NCI-H146 treated with DMSO at 0.1 percent for 48 hours (cell line): ENCODE results near the gene RASSF5.

Source experiments
- DNase-seq: peaks from one replicate; lab custom pipeline; 2025; ENCODE audit not compliant: unreplicated experiment; lab: John Stamatoyannopoulos, UW

RASSF5 gene

DNA sequence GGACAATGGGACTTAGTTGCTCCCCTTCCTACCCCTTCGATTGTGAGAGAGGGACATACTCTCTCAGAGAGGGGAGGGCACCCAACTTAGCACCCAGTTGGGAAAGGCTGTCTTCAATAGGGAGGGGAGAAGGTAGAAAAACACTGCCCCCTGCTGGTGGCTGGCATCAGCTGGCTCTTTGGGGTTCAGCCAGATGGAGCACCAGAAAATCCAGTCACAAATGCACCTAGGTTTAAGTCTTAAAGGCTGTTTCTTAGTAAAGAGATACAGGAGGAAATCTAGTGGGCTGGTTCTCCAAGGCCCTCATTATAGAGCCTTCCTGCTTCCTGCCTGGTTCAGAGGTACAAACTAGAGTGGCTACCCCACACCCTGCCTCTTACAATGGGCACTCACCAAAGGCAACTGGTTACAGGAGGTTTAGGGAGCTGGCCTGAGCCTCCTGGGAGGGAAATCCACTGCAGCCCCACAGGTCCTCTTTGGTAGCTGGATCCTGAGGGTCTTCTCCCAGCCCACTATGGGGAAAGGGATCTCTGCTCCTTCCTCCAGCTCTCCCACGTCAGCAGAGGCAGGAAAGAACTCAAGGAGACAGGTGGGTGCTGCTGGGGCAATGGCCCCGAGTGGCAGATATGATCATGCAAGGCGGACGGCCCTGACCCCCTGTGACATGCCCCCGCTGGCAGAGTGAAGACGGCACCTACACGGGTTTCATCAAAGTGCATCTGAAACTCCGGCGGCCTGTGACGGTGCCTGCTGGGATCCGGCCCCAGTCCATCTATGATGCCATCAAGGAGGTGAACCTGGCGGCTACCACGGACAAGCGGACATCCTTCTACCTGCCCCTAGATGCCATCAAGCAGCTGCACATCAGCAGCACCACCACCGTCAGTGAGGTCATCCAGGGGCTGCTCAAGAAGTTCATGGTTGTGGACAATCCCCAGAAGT lies 76.6 kb downstream of the RASSF5 start:
- peak; percentile 51 for DNase-seq

DNA sequence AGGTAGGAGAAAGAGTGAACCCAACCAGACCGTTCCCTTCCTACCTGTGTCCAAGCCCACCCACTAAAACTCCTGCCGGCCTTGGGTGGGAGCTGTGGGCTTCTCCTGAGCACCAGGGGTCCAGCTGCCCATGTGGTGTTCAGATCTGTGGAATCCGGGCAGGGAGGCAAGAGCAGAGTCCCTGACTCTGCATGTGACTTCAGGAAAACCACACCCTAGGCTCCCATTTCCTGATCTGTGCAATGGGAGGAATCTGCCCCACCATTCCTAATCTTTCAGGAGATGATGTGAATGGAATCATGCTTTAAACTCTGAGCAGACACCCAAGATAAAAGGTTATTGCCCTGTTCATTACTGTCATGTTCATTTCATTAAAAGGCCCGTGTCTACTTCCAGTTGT lies 77.4 kb downstream of the RASSF5 start:
- no peak for DNase-seq

DNA sequence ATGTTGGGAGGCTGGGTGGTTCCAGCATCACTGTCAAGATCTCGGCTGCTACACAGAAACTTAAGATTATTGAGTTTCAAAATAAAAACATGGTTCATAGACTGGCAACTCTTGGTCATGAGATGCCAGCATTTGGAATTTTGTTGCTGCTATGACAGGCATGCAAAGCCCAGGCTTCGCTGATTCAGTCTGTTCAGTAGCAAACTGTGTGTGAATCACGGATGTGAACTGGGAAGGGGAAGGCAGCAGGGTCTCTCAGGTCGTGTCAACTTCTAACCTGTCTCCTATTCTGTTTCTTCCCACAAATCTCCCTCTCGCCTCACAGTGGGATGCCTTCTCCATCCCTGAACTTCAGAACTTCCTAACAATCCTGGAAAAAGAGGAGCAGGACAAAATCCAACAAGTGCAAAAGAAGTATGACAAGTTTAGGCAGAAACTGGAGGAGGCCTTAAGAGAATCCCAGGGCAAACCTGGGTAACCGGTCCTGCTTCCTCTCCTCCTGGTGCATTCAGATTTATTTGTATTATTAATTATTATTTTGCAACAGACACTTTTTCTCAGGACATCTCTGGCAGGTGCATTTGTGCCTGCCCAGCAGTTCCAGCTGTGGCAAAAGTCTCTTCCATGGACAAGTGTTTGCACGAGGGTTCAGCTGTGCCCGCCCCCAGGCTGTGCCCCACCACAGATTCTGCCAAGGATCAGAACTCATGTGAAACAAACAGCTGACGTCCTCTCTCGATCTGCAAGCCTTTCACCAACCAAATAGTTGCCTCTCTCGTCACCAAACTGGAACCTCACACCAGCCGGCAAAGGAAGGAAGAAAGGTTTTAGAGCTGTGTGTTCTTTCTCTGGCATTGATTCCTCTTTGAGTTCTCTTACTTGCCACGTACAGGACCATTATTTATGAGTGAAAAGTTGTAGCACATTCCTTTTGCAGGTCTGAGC lies 79.4 kb downstream of the RASSF5 start:
- DNase-seq, result no peak

DNA sequence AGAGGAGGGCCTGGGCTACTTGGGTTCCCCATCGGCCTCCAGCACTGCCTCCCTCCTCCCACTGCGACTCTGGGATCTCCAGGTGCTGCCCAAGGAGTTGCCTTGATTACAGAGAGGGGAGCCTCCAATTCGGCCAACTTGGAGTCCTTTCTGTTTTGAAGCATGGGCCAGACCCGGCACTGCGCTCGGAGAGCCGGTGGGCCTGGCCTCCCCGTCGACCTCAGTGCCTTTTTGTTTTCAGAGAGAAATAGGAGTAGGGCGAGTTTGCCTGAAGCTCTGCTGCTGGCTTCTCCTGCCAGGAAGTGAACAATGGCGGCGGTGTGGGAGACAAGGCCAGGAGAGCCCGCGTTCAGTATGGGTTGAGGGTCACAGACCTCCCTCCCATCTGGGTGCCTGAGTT lies 80.6 kb downstream of the RASSF5 start:
- no peak for DNase-seq

DNA sequence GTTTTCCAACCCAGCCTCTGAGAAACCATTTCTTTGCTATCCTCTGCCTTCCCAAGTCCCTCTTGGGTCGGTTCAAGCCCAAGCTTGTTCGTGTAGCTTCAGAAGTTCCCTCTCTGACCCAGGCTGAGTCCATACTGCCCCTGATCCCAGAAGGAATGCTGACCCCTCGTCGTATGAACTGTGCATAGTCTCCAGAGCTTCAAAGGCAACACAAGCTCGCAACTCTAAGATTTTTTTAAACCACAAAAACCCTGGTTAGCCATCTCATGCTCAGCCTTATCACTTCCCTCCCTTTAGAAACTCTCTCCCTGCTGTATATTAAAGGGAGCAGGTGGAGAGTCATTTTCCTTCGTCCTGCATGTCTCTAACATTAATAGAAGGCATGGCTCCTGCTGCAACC lies 81.2 kb downstream of the RASSF5 start:
- DNase-seq, result no peak

DNA sequence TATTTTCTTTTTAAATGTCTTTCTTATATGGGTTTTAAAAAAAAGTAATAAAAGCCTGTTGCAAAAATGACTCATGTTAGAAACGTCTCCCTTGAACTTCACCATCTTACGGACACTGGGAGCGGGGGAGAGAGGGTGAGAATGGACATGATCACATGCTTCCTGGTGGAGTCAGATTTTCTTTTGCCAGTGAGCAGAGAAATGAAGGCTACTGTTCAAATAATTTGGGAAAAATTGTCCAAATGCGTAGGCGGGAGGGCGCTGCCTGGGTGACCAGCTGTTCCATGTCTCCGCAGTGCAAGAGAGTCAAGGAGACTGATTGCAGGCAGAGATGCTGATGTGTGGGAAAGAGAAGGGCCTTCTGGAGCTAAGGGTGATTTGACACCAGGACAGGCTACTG lies 81.9 kb downstream of the RASSF5 start:
- no peak for DNase-seq

DNA sequence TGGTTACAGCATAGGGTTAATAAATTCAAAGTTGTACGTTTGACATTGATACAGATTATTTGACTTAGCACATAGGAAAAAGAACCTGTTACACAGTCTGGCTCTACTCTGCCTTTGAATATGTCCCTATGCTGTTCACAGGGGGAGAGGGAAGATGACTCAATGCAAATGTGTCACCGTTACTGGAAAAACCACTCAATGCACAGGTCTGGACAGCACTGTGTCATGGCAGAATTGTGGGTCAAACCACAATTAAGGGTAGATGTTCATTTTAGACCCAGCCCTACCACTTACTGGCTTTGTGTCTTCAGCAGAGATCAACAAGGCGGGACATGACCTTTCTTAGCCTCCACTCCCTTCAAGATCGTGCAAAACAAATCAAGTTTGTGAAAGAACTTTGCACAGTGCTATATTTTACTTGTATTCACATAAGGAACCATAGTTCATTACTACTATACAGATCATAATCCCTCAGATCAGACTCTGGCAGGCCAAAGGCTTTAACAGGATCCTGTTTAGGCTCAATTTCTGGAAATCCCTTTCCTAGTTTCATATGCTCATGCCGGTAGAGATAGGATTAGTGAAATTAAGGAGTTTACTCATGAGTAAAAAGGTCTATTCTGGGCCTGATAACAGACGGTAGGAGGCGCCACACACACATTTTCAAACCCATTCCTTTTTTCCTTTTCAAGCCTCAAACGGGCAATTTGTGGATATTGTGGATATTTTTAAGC lies 82.9 kb downstream of the RASSF5 start:
- no peak for DNase-seq

DNA sequence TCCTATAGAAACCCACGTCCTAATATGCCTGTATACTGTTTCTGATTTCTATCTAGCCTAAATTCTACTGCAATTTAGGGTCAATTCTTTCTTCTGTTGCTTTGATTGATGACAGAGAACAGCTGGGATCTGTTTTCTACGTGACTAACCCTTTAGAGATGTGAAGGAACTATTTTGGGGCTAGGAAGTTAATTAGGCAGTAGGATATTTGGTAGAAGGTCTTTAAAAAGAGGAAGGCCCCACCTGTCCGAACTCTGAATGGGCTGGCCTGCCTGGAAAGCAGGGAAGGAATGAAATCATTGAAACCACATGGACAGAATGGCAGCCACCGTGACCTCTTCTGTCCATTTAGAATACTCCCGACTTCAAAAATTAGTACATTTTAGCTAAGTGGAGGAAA lies 83.9 kb downstream of the RASSF5 start:
- no peak for DNase-seq

DNA sequence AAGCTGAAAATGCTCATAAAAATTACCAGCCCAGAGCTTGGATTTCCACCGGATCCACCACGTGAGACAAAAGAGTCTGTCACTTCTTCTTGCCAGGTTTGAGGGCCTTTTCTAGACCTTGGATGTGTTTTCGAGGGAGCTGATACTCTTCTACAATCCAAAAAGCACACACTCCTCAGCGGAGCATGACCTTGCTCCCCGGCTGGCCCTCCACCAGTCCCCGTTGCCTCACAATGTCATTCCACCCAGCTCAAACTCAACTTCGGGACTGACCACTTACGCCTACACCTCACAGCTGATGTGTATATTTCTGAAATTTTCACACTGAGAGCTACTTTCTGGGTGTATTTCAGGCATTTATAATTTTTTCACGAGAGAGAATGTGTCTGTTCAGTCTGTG lies 84.4 kb downstream of the RASSF5 start:
- DNase-seq, result no peak

DNA sequence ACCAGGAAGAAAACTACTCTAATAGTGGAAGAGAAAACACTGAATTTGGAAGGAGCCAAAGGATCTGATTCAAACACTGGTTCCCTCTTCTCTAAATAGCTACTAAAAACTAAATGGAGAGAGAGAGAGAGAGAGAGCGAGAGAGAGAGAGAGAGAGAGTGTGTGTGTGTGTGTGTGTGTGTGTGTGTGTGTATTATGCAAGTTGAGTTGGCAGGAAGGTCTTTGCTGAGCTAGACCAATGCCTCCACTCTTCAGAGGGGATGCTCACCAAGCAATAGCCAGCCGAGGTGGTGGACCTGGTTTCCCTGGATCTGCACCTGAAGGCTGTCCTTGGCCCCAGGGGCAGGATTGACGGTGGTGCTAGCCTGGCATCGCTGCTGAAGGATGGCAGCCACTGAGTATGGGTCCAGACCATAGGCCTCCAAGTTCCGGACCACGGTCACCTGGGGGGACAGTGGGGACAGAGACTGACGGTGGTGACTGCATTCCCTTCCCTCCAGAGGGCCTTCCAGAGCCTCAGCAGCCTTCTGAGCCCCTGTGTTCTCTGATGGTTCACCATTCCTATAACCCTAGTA lies 86.1 kb downstream of the RASSF5 start:
- no peak for DNase-seq

DNA sequence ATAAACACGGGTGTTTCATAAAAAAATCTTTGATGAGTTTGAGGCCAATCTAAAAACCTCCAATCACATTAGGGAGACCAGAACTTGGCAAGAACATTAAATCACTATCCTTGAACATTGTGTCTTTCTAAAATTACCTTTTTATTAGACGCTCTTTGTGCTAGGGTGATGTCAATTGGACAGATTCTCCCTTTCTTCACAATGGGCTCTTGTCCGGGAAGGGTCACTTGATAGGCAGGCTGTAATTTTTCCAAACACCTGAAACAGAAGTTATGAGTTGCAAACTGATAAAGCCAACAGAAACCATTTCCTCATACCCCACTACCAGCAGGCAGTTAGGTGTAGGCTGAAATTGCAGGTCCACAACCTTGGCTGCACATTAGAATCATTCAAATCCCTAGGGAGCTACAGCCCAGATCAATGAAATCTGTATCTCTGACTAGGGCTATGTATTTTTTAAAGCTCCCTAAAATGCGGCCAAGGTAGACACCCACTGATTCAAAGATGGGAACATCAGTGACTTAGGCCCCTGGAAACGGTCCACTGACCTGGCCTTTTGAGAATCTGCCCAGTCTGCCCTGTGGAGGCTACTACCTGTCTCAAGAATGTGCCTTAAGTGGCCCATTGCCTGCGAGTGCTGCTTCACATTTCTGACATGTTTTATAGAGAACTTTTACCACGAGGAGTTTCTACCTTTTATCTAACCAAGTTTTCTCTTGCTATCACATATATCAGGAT lies 88.4 kb downstream of the RASSF5 start:
- no peak for DNase-seq

DNA sequence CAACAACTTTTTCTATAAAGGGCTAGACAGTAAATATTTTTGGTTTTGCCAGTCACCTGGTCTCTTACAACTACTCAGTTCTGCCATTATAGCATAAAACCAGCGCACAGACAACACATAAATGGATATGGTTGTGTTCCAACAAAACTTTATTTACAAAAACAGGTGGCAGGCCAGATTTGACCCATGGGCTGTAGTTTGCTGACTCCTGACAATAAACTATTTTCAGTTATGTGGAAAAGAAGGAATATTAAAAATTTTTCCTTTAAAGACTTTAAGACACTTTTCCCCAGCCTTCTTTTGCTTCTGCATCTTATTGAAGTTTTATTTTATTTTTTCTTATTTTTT lies 89.0 kb downstream of the RASSF5 start:
- no peak for DNase-seq

DNA sequence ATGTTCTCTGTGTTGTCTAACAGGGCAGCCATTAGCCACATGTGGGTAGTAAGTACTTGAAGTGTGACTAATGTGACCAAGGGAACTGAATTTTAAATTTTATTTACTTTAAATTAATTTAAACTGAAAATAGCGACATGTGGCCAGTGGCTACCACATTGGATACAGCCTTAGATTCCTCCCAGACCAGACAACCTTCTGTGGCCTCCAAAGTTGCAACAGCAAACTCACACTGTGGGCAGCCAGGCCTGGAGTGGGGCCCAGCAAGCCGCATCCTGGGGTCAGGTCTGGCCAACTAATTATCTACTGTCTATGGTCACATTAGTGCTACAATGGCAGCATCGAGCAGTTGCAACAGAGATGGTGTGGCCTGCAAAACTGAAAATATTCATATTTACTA lies 93.2 kb downstream of the RASSF5 start:
- DNase-seq, result no peak

DNA sequence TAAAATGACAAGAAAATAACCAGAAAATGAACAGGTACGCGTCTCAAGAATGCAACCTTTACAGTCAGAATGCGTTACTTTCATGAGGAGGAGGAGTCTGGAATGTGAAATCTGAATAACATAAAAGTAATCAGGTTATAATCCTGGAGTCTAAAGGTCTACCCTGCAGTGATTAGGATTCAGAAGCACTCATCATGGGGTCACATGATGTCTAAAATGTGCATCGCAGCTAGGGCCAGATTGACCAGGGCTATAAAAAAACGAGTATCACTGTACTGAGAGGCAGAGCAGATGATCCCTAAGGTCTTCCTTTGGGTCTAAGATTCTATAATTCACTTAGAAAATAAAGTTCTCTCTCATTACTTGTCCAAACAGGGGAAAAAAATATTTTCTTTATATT lies 97.5 kb downstream of the RASSF5 start:
- DNase-seq, result no peak

DNA sequence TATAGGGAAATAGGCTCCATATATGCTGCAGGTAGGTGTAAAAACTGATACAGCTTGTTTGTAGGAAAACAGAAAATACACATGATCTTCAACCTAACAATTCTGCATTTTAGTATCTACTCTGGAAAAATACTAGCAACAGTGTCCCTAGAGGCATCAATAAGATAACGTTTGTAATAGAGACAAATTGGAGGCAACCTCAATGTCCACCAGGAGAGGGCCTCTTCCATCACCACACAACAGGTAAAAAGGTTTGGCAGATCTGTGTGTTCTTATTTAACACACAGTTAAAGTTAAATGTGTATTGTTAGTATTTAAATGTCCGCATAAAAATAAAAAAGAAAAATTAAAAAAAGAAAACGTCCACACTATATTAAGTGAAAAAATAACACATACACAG lies 99.5 kb downstream of the RASSF5 start:
- no peak for DNase-seq

DNA sequence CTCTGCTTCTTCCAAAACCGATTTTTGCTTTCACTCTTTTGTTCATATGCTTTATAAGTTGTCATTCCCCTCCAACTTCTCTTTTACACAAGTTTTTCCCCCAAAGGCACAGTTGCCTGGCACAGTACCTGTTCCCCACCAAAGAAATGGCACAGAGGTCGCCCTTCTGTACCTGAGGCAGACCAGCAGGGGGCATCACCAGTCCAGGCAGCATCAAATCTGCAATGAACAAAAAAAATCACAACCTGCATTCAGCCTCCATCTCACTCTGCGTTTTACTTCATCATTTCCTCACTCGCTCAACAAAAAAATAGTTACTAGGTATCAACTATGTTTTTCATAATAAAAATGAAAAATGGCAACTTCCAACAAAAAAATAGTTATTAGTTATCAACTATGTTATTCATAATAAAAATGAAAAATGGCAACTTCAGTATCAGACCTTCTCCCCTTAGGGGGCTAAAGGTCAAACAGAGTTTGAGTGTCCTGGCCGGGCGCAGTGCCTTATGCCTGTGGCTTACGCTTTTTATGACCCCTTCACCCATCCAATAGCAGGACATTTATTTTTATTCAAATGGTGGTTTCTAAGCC lies 100.9 kb downstream of the RASSF5 start:
- DNase-seq, result peak; percentile 15

DNA sequence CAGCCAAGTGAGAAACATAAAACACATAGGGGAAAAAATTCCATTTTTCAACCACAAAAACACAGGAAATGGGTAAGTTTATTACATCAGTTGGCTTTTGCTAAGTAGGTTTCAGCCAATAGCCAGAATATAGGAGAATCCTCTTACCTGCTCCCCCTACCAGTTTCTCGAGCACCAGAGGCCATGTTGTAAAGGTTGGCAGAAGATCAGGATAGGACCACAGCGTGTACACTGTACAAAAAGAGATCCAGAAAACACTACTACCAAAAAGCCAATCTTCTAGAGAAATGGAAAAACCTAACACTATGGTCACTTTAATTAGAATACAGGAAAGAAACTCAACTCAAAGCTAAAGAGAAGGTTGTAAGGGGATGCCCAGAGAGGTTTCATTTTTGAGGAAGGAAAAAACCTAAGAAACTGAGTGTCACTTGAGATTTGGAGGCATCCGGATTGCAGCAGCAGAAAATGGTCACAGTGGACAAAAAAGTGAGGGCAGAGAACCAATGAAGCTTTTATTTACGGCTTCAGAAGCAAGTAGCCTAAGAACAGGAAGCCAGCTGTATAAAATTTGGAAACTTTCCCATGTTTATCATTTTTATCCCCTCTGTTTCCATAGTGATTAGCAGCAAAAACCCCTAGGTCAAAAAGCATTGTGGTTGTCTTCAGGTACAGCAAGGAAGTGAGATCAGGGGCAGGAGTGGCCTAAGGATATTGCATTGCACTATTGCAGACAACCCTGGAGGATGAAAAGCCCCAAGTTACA lies 102.1 kb downstream of the RASSF5 start:
- no peak for DNase-seq

DNA sequence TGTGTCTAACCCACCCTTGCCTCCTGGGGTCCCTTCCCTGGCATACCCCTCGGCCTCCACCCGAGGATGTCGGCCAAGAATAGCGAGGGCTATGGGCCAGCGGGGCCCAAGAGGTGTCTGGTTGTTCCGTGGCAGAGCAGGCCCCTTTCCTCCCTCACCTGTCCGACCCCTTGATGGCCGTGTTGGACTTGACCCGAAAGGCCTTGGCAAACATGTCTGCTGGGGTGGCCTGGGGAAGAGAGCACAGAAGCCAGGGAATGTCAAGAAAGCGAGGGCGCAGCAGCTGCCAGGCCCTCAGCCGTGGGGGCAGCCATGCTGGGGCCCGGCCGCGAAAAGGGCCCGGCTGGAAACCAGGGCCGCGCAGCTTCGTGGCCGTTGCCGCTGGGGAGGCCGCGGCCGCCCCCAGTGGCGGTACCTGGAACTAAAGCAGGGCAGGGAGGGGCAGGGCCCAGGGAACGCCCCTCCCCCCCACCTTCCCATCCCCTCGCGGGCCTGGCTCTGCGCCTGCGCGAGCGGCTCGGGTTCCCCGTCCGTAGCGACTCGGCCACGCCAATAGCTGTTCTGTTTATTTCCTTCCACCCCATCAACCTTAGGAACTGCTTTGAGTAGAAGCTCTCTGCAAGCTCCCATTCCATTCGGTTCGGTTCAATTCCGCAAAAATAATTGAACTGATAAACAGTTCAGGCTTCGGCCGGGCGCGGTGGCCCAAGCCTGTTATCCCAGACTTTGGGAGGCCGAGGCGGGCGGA lies 105.0 kb downstream of the RASSF5 start, which contains the start of gene EIF2D:
Gene EIF2D, minus strand, starts transcription at position 337 of the 748 bp plus-strand sequence. Its CDS starts 123 bp downstream, at position 214.
- peak; percentile 86 for DNase-seq
